Esophagus muscularis mucosa (tissue), 2 donors: Measurements from ENCODE around the gene KCTD1.

ENCODE experiments used
- POLR2A ChIP-seq: fragments of 450-650 bp; IDR thresholded peaks from one replicate; pipeline ENCODE4 v1.6.1; 2017; ENCODE audit warnings: antibody characterized with exemption, moderate library complexity, mild to moderate bottlenecking, low read depth
- POLR2AphosphoS5 ChIP-seq, 2 donors: sonication (generic); formaldehyde crosslinking; IDR thresholded peaks; one replicate each; pipeline ENCODE4 v1.6.1; 2017; ENCODE audit warnings: antibody characterized with exemption in 2 of 2

GRCh38 chr18:26555804-26556553 is 7.6 kb upstream of the KCTD1 start:
- TF ChIP-seq POLR2A (no peak), POLR2AphosphoS5 (IDR thresholded peaks at IDR 0.05) (no peak)
